Activated CD8-positive, alpha-beta memory T cell treated with anti-CD3 and anti-CD28 coated beads, Interleukin-2, amount 50 U/mL, for 4 hours (primary cell): ENCODE data around the gene PCDHGA8.

Experiments
- DNase-seq: peaks from one replicate; pipeline ENCODE4 v3.0.0-alpha.2; 2020

PCDHGA8 gene

DNA sequence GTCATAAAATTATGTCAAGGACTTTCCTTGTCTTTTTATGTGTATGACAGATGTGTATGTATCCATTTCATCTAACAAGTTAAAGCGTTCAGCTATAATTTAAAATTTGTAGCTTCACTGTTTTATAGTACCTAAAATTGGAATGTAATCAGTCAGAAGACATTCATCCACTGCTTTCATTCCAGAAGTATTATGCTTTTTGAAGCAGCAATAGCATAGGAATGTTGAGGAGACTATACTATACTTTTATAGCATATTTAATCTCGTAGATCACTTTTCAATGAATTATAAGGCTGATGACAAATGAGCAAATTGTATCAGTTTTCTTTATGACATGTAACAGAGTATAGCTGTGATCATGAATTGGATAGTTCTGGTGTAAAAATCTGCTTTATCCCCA, 44.8 kb downstream of the PCDHGA8 start:
- DNase-seq: no peak

DNA sequence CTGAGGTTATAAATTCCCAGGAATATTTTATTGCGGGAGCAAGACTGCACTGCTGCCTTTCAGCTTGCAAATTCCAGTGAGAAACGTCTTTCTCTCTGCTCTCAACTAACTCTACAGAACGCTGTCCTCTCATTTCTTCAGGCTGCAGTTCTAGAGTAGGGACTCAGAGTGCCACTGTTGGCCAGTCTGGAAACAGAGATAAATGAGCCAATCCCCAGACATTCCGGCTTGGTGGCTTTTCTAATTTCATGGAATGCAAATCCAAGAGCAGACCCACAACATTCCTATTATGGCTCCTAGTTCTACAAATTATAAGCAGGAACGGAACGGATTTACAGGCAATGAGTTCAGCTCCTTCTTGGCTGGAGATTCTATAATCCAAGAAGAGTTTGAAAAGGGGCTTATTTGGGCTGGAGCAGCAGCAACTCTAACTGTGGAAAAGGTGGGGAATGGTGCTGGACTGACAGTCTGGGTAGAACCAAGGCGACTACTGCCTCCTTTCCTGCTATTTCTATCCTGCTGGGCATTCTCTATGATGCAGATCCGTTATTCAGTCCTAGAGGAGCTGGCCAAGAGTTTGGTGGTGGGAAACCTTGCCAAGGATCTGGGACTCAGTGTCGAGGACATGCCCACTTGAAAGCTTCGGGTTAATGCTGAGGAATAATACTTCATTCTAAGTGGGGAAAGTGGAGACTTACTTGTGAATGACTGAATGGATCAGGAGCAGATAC, 47.1 kb downstream of the PCDHGA8 start:
- DNase-seq: no peak

DNA sequence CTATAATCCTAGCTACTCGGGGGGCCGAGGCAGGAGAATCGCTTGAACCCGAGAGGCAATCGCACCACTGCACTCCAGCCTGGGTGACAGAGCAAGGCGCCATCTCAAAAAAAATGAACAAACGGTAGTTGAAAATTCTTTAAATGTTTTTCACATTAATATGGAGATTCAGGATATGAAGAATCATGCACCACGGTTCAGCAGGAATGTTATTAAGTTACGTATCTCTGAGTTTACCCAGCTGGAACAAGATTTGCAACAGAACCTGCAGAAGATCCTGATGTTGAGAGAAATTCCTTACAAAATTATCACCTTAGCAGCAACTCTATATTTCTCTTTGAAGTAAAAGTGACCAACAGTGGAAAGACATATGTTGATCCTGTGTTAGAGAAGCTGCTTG, 47.9 kb downstream of the PCDHGA8 start:
- no peak for DNase-seq

DNA sequence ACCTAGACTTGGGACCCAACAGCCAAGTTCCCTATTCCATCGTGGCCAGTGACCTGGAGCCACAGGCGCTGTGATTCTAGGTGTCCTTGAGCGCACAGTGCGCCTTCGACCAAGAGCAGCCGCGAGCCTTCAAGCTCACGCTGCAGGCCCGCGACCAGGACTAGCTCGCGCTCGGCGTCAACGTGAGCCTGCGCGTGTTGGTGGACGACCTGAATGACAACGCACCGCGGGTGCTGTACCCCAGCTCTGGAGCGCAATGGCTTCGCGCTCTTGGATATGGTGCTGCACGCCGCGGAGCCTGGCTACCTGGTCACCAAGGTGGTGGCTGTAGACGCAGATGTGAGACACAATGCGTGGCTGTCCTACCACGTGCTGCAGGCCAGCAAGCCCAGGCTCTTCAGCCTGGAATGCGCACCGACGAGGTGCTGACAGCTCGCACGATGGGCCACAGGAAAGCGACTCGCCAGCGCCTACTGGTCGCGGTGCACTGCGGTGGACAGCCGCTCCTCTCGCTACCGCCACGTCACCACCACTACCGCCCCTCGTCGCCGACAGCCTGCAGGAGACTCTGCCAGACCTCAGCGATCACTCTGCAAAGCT, 49.2 kb downstream of the PCDHGA8 start:
- no peak for DNase-seq
